Measurements from ENCODE around the gene RAD9B. TPM values are rescaled to one million over a fixed set of nuclear protein-coding genes. Genes with fewer than 3 reads are reported as not detected.

RAD9B gene
- total RNA-seq, 2 experiments from 2014 or later, result 1.7 to 1.9 TPM

GRCh38 chr12:110531741-110532333 is 29.7 kb downstream of the RAD9B start:
- intact Hi-C loops (cut with micrococcal nuclease), result no loop called here
- POLR2A ChIA-PET, result interaction anchor here (0.5 to 2.0 kb wide), 8 partner anchors 8 to 52 kb away, joined by 3 to 9 read pairs (median 5); partner anchors contain the start of genes RAD9B and VPS29
- H3K4me1 Mint-ChIP-seq (ENCODE audit: low read depth), result peaks cover 36% of the 10 kb centered on the region

GRCh38 chr12:110532644-110533043 is 30.5 kb downstream of the RAD9B start:
- no peak for ATAC-seq
- Mint-ChIP-seq H3K4me1 (ENCODE audit: low read depth) (peaks cover 36% of the 10 kb centered on the region), H3K27ac (peak overlapping the region; percentile 17), H3K4me3 (no peak overlapping the region), H3K9me3 (no peaks in the 10 kb centered on the region), H3K27me3 (no peaks in the 10 kb centered on the region), H3K36me3 (ENCODE audit: low read depth) (peaks cover 52% of the 10 kb centered on the region)
- ChIA-PET POLR2A (interaction anchor here (0.5 to 2.0 kb wide), 8 partner anchors 8 to 53 kb away, joined by 3 to 9 read pairs (median 4); partner anchors contain the start of genes RAD9B and VPS29), CTCF (interaction anchor here (0.8 to 13.1 kb wide), 6 partner anchors 14 to 68 kb away, joined by 3 to 142 read pairs (median 6); partner anchors contain the start of gene FAM216A)
- DNase-seq, result no peak
- intact Hi-C loops (cut with micrococcal nuclease), result no loop called here
- no peak for TF ChIP-seq CTCF (IDR thresholded peaks at IDR 0.05)

More at GRCh38 chr12:110531741-110532333, 29.7 kb downstream of the RAD9B start:
- peaks cover 46% of the 10 kb centered on the region for H3K36me3 Mint-ChIP-seq (ENCODE audit: low read depth)
- ATAC-seq, result peak; percentile 71
- H3K4me3 Mint-ChIP-seq, result no peak overlapping the region
- no peaks in the 10 kb centered on the region for H3K9me3 Mint-ChIP-seq
- no peak for TF ChIP-seq CTCF (IDR thresholded peaks at IDR 0.05)
- H3K27ac Mint-ChIP-seq, result peak overlapping the region; percentile 80
- CTCF ChIA-PET, result interaction anchor here (0.8 to 13.1 kb wide), 11 partner anchors 12 to 72 kb away, joined by 3 to 142 read pairs (median 4); partner anchors contain the start of gene FAM216A
- DNase-seq, result no peak
- H3K27me3 Mint-ChIP-seq, result no peaks in the 10 kb centered on the region

- Mint-ChIP-seq H3K9me3 (no peaks in the 10 kb centered on the region), H3K36me3 (ENCODE audit: low read depth) (peaks cover 58% of the 10 kb centered on the region), H3K4me3 (no peak overlapping the region), H3K4me1 (ENCODE audit: low read depth) (peaks cover 39% of the 10 kb centered on the region), H3K27ac (no peak overlapping the region), H3K27me3 (no peaks in the 10 kb centered on the region)
- ChIA-PET POLR2A (interaction anchor here (1.2 kb wide), 2 partner anchors 7 to 20 kb away, joined by 3 to 4 read pairs; no protein-coding TSS in a partner anchor), CTCF (interaction anchor here (0.6 to 13.1 kb wide), 6 partner anchors 14 to 84 kb away, joined by 3 to 142 read pairs (median 3); partner anchors contain the start of gene ARPC3)
- no peak for TF ChIP-seq CTCF (IDR thresholded peaks at IDR 0.05)
- ATAC-seq, result no peak
- intact Hi-C loops (cut with micrococcal nuclease), result no loop called here
- DNase-seq, result no peak
Measured at GRCh38 chr12:110533607-110534006, 31.5 kb downstream of the RAD9B start.

- no peak for TF ChIP-seq CTCF (IDR thresholded peaks at IDR 0.05)
- peaks cover 65% of the 10 kb centered on the region for H3K36me3 Mint-ChIP-seq (ENCODE audit: low read depth)
- no peak overlapping the region for H3K4me3 Mint-ChIP-seq
- ChIA-PET CTCF (interaction anchor here (1.3 to 13.1 kb wide), 2 partner anchors 9 to 66 kb away, joined by 4 to 142 read pairs; no protein-coding TSS in a partner anchor), POLR2A (interaction anchor here (1.2 kb wide), 1 partner anchor 22 kb away, joined by 3 read pairs; no protein-coding TSS in a partner anchor)
- no peaks in the 10 kb centered on the region for H3K27me3 Mint-ChIP-seq
- DNase-seq (no peak), ATAC-seq (no peak)
- peaks cover 45% of the 10 kb centered on the region for H3K4me1 Mint-ChIP-seq (ENCODE audit: low read depth)
- intact Hi-C loops (cut with micrococcal nuclease), result no loop called here
- no peak overlapping the region for H3K27ac Mint-ChIP-seq
- H3K9me3 Mint-ChIP-seq, result no peaks in the 10 kb centered on the region
Measured at GRCh38 chr12:110534811-110535210, 32.7 kb downstream of the RAD9B start.

Measured in activated CD8-positive, alpha-beta T cell treated with anti-CD3 and anti-CD28 coated beads for 36 hours (primary cell).